Medulla oblongata (tissue), 1 donor: ENCODE results near the gene MYL6B.

Experiments used
- DNase-seq: peaks from one replicate; pipeline ENCODE4 v3.0.0-alpha.2; 2015; ENCODE audit errors: extremely low spot score

MYL6B gene

DNA sequence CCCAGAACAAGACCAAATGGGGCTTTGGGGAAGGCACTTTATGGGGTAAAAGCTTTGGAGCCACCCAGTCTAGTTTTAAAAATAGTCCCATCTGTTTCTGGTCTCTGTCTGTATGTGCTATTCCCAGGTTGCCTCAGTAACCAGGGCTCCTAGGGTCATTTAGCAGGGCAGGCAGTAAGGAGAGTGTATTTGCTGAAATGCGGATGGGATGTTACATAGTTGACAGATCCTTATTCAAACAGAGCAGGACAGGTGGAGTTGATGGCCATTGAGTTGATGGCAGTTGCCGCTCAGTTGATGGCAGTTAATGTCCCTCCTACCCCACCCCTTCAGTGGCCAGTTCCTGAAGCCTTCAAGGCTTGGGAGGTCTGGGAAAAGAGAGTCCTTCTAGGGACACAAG lies 29.8 kb upstream of the MYL6B start:
- DNase-seq: no peak

- DNase-seq: no peak
Measured at GRCh38 chr12:56124133-56124532, 28.3 kb upstream of the MYL6B start.

- peak; percentile 48 for DNase-seq
Measured at GRCh38 chr12:56126732-56127239, 25.6 kb upstream of the MYL6B start.

DNA sequence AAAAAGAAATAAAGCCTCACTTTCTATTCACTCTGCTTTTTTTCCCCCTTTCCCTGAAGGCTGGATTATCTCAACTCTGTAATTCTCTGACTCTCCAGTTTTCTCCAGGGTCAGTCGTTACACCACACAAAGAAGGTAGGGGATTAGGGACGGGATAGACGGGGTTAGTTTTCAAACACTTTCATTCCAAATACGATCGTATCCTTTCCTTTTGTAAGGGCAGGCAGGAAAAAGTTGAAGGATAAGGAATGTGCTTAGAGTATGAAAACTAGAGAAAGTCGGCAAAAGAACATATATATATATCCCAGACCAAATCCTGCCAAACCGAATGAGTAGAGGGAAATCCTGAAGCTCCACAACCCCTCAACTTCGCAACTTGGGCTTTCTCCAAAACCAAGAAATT lies 24.9 kb upstream of the MYL6B start:
- no peak for DNase-seq

DNA sequence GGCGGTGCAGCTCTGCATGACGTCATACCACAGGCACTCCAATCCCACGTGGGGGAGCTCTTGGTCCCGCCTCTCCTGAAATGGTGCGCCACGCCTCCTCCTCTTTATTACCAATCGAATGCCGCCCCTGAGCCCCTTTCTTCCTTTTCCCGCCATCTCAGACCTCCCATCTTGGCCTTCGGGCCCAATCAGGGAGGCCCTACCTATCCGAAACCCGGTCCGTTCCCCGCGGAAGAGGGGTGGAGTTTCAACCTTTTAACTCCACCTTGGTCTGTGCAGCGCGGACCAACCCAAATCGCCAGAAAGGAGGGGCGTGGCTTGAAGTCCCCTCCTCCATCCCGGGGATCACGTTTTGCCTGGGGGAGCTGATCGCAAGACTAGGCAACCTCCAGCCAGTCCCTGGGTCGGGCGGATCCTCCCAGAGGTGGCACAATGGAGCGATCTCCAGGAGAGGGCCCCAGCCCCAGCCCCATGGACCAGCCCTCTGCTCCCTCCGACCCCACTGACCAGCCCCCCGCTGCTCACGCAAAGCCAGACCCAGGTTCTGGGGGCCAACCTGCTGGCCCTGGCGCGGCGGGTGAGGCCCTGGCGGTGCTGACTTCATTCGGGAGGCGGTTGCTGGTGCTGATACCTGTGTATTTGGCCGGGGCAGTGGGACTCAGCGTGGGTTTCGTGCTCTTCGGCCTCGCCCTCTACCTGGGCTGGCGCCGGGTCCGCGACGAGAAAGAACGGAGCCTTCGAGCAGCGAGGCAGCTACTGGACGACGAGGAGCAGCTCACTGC lies 24.3 kb upstream of the MYL6B start, which contains the start of gene ESYT1:
Gene ESYT1 (plus strand): TSS at position 380 of the 782 bp plus-strand sequence. CDS start 53 bp downstream, at position 433.
- DNase-seq: peak; percentile 99

DNA sequence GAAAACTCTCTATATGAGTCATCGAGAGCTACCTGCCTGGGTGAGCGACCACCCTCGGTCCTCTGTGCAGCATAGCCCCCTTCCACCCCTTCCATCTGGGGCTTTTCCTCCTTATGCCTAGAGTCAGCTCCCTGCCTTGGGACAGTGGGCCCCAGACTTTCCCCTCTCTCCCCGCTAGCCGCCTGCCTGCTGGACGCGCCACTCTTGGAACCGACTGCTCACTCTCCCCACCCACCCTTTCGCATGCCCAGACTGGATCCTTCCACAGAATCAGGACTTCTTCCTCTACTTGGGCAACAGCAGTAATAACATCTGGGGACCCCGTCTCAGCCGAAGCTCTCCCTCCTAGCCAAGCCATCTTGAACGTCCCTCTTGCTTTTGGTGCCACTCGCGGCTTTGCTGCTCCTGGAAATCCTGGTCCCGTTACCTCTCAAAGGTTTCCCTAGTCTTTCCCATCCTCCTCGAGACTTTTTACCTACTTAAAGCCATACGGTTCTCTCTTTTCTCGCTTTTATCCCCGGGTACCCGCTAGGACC lies 23.6 kb upstream of the MYL6B start:
- no peak for DNase-seq

- DNase-seq: no peak
Measured at GRCh38 chr12:56129206-56129941, 23.0 kb upstream of the MYL6B start.

DNA sequence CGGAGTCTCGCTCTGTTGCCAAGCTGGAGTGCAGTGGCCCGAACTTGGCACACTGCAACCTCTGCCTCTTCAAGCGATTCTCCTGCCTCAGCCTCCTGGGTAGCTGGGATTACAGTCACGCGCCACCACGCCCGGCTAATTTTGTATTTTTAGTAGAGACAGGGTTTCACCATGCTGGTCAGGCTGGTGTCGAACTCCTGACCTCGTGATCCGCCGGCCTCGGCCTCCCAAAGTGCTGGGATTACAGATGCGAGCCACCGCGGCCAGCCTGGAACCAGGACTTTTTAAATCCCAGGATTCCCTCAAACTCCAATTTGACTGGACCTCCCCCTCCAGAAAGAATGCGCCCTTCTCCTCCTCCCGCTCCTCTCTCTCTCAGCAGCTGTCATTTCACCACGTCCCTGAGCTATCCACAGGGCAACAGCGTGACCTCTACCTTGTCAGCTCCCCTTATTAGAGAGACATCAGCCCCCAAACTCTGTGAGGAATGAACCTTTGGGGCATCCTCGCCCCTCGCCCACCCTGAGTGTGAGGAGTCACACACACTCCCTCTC lies 22.4 kb upstream of the MYL6B start:
- DNase-seq: no peak

GRCh38 chr12:56130876-56131275 lies 21.5 kb upstream of the MYL6B start:
- DNase-seq: no peak

DNA sequence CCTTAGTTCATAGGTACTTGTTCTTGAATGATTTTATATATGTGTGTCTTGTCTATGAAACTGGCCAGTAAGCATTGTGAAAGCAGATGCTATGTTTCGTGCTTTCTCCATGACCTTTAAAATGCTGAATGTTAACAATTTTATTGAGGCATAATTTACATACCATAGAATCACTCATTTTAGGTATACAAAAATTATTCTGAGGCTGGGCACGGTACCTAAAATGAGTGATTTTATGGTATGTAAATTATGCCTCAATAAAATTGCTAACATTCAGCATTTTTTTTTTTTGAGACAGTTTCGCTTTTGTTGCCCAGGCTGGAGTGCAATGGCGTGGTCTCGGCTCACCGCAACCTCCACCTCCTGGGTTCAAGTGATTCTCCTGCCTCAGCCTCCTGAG lies 17.5 kb upstream of the MYL6B start:
- no peak for DNase-seq

DNA sequence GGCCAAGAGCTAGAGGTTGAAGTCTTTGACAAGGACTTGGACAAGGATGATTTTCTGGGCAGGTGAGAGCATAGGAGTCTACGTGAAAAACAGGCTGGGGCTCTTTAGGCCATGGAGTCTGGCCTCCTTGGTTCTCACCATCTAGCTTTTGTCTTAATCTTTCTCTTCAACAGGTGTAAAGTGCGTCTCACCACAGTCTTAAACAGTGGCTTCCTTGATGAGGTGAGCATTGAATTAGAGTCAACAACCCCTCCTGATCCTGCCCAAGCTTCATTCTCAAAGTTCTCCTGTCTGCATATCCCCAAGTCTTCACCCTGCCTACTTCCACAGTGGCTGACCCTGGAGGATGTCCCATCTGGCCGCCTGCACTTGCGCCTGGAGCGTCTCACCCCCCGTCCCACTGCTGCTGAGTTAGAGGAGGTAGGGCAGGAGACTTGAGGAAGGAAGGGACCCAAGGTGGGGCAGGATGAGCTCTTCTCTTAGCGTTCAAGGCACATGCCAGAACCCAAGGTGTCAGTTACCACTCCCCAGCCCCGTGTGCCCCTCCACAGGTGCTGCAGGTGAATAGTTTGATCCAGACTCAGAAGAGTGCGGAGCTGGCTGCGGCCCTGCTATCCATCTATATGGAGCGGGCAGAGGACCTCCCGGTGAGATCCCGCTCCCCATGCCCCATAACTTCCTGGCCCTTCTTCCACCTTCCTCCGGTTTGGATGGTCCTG lies 14.4 kb upstream of the MYL6B start:
- DNase-seq: no peak

GRCh38 chr12:56141946-56142784 lies 10.2 kb upstream of the MYL6B start:
- no peak for DNase-seq

GRCh38 chr12:56143217-56143616 lies 9.2 kb upstream of the MYL6B start:
- no peak for DNase-seq

- no peak for DNase-seq
Measured at GRCh38 chr12:56143870-56144269, 8.5 kb upstream of the MYL6B start.

DNA sequence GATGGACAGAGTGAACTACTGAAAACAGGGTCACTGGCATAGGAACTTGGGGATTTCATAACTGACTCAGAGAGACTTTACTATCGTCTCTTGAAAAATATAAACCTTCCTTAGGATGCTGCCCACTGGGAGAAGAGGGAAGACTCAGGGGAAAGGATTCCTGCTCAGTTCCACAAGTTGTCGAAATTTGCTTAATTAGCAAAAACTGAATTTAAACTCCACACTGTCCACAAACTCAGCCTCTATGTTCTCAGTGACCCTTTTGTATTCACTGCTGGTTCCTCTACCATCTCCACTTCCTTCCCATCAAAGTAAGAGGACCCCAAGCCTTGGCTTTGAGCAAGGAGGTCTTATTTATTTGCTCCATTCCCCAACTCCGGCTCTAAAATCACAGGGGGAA lies 7.2 kb upstream of the MYL6B start:
- no peak for DNase-seq

DNA sequence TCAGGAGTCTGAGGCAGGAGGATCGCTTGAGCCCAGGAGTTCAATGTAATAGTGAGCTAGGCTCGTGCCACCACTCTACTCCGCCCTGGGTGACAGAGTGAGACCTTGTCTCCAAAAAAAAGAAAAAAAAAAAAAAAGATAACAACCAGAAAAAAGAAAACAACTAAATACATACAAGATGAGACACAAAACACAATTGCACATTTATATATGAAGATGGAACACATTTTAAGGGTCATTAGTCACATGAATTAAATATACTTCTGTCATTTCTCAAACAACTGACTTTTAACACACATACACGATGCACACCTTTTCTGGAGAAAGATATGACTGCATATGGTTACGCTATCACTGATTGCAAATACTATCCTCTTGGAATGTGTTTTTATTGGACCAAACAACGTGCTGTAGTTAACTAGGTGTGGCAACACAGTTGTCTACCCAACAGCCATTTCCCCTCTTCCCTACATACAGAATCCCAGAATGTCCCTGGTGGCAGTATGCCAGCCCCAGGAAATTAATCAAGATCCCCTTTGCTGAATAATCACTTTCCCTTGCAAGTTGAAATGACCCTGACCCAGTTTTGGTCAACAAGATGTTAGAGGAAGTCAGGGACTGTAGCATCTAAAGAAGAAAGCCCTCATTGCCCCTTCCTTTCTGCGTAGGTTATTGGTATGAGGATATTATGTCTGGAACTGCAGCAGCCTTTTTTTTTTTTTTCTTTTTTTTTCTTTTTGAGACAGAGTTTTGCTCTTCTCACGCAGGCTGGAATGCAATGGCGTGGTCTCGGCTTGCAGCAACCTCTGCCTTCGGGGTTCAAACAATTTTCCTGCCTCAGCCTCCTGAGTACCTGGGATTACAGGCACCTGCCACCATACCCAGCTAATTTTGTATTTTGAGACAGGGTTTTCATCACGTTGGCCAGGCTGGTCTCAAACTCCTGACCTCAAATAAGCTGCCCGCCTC lies 5.6 kb upstream of the MYL6B start:
- DNase-seq: no peak

GRCh38 chr12:56150563-56150962 lies 1.8 kb upstream of the MYL6B start:
- no peak for DNase-seq

GRCh38 chr12:56151672-56152131 lies 685 bp upstream of the MYL6B start:
- no peak for DNase-seq
